ENCODE data around the gene TM4SF20.

TM4SF20 gene

DNA sequence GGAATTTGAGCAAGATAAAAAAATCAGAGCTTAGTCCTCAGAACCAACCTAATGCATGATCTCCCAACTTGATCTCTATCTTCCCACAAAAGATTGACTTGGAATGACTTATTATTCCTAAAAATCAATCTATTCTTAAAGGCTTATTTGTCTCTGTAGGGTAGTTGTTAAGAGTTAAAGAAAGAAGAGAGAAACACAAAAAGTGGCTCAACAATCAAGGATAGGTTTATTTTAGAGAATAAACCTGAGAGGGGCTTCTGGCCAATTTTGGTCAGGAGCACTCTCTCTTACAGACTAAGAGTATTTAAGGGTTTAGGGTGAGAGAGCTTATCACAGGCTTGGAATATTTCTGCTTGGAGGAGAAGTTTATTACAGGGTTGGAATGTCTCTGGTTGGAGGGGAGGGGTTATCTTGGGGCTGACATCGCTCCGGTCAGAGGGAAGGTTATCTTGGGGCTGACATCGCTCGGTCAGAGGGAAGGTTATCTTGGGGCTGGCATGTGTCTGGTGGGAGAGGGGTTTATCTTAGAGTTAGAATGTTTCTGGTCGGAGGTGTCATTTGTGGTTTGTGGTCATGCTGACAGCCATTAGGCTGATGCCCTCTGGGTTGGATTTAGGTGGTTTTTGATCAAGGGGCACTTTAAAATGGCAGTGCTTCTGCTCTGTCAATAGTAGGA lies 56.4 kb downstream of the TM4SF20 start:
- no peak overlapping the region for H2AFZ ChIP-seq (ENCODE audit: low read length)
- peaks cover 26% of the 10 kb centered on the region for H3K4me1 ChIP-seq (ENCODE audit: insufficient read depth, low read length, severe bottlenecking)
- no peaks in the 10 kb centered on the region for H3K9me2 ChIP-seq (ENCODE audit: low read depth, low read length)
- H3K4me2 ChIP-seq (ENCODE audit: low read length), result no peak overlapping the region
- no peak overlapping the region for H3K27ac ChIP-seq (ENCODE audit: low read depth, low read length, poor library complexity, severe bottlenecking)
- no peaks in the 10 kb centered on the region for H3K27me3 ChIP-seq (ENCODE audit: insufficient read depth, low read length)
- TF ChIP-seq, protein P1, sequence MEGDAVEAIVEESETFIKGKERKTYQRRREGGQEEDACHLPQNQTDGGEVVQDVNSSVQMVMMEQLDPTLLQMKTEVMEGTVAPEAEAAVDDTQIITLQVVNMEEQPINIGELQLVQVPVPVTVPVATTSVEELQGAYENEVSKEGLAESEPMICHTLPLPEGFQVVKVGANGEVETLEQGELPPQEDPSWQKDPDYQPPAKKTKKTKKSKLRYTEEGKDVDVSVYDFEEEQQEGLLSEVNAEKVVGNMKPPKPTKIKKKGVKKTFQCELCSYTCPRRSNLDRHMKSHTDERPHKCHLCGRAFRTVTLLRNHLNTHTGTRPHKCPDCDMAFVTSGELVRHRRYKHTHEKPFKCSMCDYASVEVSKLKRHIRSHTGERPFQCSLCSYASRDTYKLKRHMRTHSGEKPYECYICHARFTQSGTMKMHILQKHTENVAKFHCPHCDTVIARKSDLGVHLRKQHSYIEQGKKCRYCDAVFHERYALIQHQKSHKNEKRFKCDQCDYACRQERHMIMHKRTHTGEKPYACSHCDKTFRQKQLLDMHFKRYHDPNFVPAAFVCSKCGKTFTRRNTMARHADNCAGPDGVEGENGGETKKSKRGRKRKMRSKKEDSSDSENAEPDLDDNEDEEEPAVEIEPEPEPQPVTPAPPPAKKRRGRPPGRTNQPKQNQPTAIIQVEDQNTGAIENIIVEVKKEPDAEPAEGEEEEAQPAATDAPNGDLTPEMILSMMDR (IDR thresholded peaks at IDR 0.05; ENCODE audit: low read length), result no peak
- TF ChIP-seq EZH2 (IDR thresholded peaks at IDR 0.05; ENCODE audit: borderline replicate concordance, low read length), result no peak
- H3F3A ChIP-seq (ENCODE audit: insufficient read depth, low read length), result no peaks in the 10 kb centered on the region
- no peak overlapping the region for H3K9ac ChIP-seq (ENCODE audit: low read length)
- H3K36me3 ChIP-seq (ENCODE audit: insufficient read depth, low read length), result no peaks in the 10 kb centered on the region; the same call in 1 of the 2 replicates
- H3K9me3 ChIP-seq (ENCODE audit: low read length), result 0 out of 2 replicates have a peak, but pooled peaks cover 3% of the 10 kb centered on the region
- H4K20me1 ChIP-seq (ENCODE audit: insufficient read depth, low read length), result no peaks in the 10 kb centered on the region
- H3K4me3 ChIP-seq (ENCODE audit: low read depth, low read length, poor library complexity, severe bottlenecking), result no peak overlapping the region
- H3K79me2 ChIP-seq (ENCODE audit: insufficient read depth, low read length), result peaks cover 23% of the 10 kb centered on the region

- H3K9me2 ChIP-seq (ENCODE audit: low read depth, low read length), result no peaks in the 10 kb centered on the region
- no peak overlapping the region for H3K9ac ChIP-seq (ENCODE audit: low read length)
- H2AFZ ChIP-seq (ENCODE audit: low read length), result no peak overlapping the region
- no peak overlapping the region for H3K4me2 ChIP-seq (ENCODE audit: low read length)
- TF ChIP-seq EZH2 (IDR thresholded peaks at IDR 0.05; ENCODE audit: borderline replicate concordance, low read length), result no peak
- TF ChIP-seq, protein P1 (IDR thresholded peaks at IDR 0.05; ENCODE audit: low read length), result no peak
- no peak overlapping the region for H3K27ac ChIP-seq (ENCODE audit: low read depth, low read length, poor library complexity, severe bottlenecking)
- no peaks in the 10 kb centered on the region; the same call in 1 of the 2 replicates for H3K36me3 ChIP-seq (ENCODE audit: insufficient read depth, low read length)
- H3F3A ChIP-seq (ENCODE audit: insufficient read depth, low read length), result no peaks in the 10 kb centered on the region
- H3K4me1 ChIP-seq (ENCODE audit: insufficient read depth, low read length, severe bottlenecking), result peaks cover 9% of the 10 kb centered on the region
- peaks cover 9% of the 10 kb centered on the region; the same call in 1 of the 2 replicates for H3K9me3 ChIP-seq (ENCODE audit: low read length)
- H3K27me3 ChIP-seq (ENCODE audit: insufficient read depth, low read length), result no peaks in the 10 kb centered on the region
- H3K79me2 ChIP-seq (ENCODE audit: insufficient read depth, low read length), result peaks cover 2% of the 10 kb centered on the region; the same call in 1 of the 2 replicates
- no peaks in the 10 kb centered on the region for H4K20me1 ChIP-seq (ENCODE audit: insufficient read depth, low read length)
- no peak overlapping the region for H3K4me3 ChIP-seq (ENCODE audit: low read depth, low read length, poor library complexity, severe bottlenecking)
These were observed 58.6 kb downstream of the TM4SF20 start for GRCh38 chr2:227320305-227321094.

GRCh38 chr2:227317834-227318233 lies 61.3 kb downstream of the TM4SF20 start:
- Histone ChIP-seq H3K4me3 (ENCODE audit: low read depth, low read length, poor library complexity, severe bottlenecking) (no peak overlapping the region), H3K4me1 (ENCODE audit: insufficient read depth, low read length, severe bottlenecking) (no peaks in the 10 kb centered on the region)
- TF ChIP-seq, protein P1 (IDR thresholded peaks at IDR 0.05; ENCODE audit: low read length), result no peak
- no peak for TF ChIP-seq EZH2 (IDR thresholded peaks at IDR 0.05; ENCODE audit: borderline replicate concordance, low read length)

More at GRCh38 chr2:227317834-227318233, 61.3 kb downstream of the TM4SF20 start:
- Histone ChIP-seq H4K20me1 (ENCODE audit: insufficient read depth, low read length) (no peaks in the 10 kb centered on the region), H3K36me3 (ENCODE audit: insufficient read depth, low read length) (peaks cover 5% of the 10 kb centered on the region), H3F3A (ENCODE audit: insufficient read depth, low read length) (no peaks in the 10 kb centered on the region), H3K27me3 (ENCODE audit: insufficient read depth, low read length) (no peaks in the 10 kb centered on the region), H3K9me3 (ENCODE audit: low read length) (peaks cover 9% of the 10 kb centered on the region; the same call in 1 of the 2 replicates), H3K27ac (ENCODE audit: low read depth, low read length, poor library complexity, severe bottlenecking) (no peak overlapping the region), H2AFZ (ENCODE audit: low read length) (no peak overlapping the region), H3K4me2 (ENCODE audit: low read length) (no peak overlapping the region), H3K9ac (ENCODE audit: low read length) (no peak overlapping the region), H3K79me2 (ENCODE audit: insufficient read depth, low read length) (no peaks in the 10 kb centered on the region), H3K9me2 (ENCODE audit: low read depth, low read length) (no peaks in the 10 kb centered on the region)
